Lung (tissue), 12 donors: ENCODE results near the gene GABBR2. TPM values are rescaled to one million over a fixed set of nuclear protein-coding genes. Genes with fewer than 3 reads are reported as not detected.

Source experiments
- ATAC-seq: fragments of 200-7000 bp; cut with Tn5 transposase; one replicate; pipeline ENCODE4 v1.9.1; 2020; ENCODE audit warnings: moderate number of reproducible peaks; ENCODE audit not compliant: insufficient read depth, low FRiP score
- DNase-seq, 3 donors: peaks; one replicate each; pipeline ENCODE4 v3.0.0-alpha.2; 2013 to 2017
- H3K27ac ChIP-seq, 2 donors: one replicate each; pipeline ENCODE4 v1.5.1; 2013; ENCODE audit warnings: mild to moderate bottlenecking in 2 of 2, moderate library complexity in 2 of 2, control low read depth in 1 of 2, inconsistent platforms in 1 of 2, low read depth in 1 of 2, low read length in 1 of 2
- H3K27me3 ChIP-seq, 3 donors: one replicate each; pipeline ENCODE4 v1.5.1; 2013; ENCODE audit warnings: low read length in 2 of 3; ENCODE audit not compliant: control insufficient read depth in 3 of 3, insufficient read depth in 3 of 3
- H3K36me3 ChIP-seq, 4 donors: one replicate each; pipeline ENCODE4 v1.5.1; 2013; ENCODE audit warnings: low read length in 4 of 4, mild to moderate bottlenecking in 1 of 4, moderate library complexity in 1 of 4; ENCODE audit not compliant: control insufficient read depth in 4 of 4, insufficient read depth in 4 of 4
- H3K4me1 ChIP-seq, 5 donors: one replicate each; pipeline ENCODE4 v1.5.1; 2013; ENCODE audit warnings: low read length in 5 of 5, mild to moderate bottlenecking in 2 of 5, moderate library complexity in 1 of 5; ENCODE audit not compliant: control insufficient read depth in 5 of 5, insufficient read depth in 5 of 5
- H3K4me3 ChIP-seq: one replicate; pipeline ENCODE4 v1.5.1; 2013; ENCODE audit warnings: mild to moderate bottlenecking, control low read depth, moderate library complexity
- H3K9ac ChIP-seq, 2 donors: one replicate each; pipeline ENCODE4 v1.5.1; 2013; ENCODE audit warnings: low read length in 2 of 2, control low read depth in 1 of 2; ENCODE audit not compliant: insufficient read depth in 1 of 2
- H3K9me3 ChIP-seq, 4 donors: one replicate each; pipeline ENCODE4 v1.5.1; 2013; ENCODE audit warnings: low read length in 3 of 4, mild to moderate bottlenecking in 1 of 4, moderate library complexity in 1 of 4; ENCODE audit not compliant: control insufficient read depth in 4 of 4, insufficient read depth in 3 of 4
- WGBS, 2 donors: extraction: QIAGEN DNeasy Blood & Tissue Kit; methylation state at CpG; one replicate each; pipeline ENCODE4 v1.1.7; 2013; 5-methylcytosine and 5-hydroxymethylcytosine counted together
- polyA plus RNA-seq, 2 donors: library from polyadenylated mRNA; stranded (reverse); fragments of 200-250 nt; gene quantifications; one replicate each; pipeline ENCODE4 v1.2.1, GENCODE V29; 2013
- total RNA-seq, 2 donors: library from RNA; depleted of rRNA in 1 of 2; stranded (reverse); fragments of >200 nt in 1 of 2; gene quantifications; one replicate each; pipeline ENCODE4 v1.2.1, GENCODE V29; 2014 to 2021
- TF ChIP-seq, protein P1 (sequence below): IDR thresholded peaks from 2 replicates; pipeline ENCODE4 v1.5.1; 2012; ENCODE audit warnings: mild to moderate bottlenecking; ENCODE audit errors: control extremely low read depth, extremely low read depth
- donor health status: control.
- donor health status: control.
- donor health status: Bipolar disorder and iron deficiency.
- donor health status: healthy.
- donor health status: DM: yes; HTN: yes; CAD: no.

The GABBR2 gene
- total and polyA plus RNA-seq, 4 donors, result 0.40 to 1.8 (median 0.64) TPM

DNA sequence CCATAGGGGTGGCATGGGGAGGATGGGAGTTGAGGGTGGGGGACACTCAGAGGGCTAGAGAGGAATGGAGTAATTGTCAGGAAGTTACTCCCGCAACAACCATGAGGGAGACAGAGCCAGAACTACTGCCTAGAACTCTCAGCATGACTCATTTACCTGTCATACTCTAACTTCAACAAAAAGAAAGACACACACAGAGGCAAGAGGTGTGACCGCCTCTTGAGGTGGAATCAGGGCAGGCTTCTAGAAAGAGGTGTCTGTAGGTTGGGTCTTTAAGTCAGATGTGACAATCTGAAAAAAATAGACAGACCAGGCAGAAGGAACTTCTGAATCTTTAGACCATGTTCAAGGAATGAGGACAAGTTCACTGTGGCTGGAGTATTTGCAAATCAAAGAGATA is 73.4 kb downstream of the GABBR2 start:
- ATAC-seq (no peak), DNase-seq (no peak)
- H3K27me3 ChIP-seq, result no peaks in the 10 kb centered on the region
- H3K4me3 ChIP-seq, result no peak overlapping the region
- no peak overlapping the region for H3K9ac ChIP-seq
- H3K4me1 ChIP-seq, result no peaks in the 10 kb centered on the region
- no peaks in the 10 kb centered on the region for H3K36me3 ChIP-seq
- H3K27ac ChIP-seq, result no peak overlapping the region
- TF ChIP-seq, protein P1, sequence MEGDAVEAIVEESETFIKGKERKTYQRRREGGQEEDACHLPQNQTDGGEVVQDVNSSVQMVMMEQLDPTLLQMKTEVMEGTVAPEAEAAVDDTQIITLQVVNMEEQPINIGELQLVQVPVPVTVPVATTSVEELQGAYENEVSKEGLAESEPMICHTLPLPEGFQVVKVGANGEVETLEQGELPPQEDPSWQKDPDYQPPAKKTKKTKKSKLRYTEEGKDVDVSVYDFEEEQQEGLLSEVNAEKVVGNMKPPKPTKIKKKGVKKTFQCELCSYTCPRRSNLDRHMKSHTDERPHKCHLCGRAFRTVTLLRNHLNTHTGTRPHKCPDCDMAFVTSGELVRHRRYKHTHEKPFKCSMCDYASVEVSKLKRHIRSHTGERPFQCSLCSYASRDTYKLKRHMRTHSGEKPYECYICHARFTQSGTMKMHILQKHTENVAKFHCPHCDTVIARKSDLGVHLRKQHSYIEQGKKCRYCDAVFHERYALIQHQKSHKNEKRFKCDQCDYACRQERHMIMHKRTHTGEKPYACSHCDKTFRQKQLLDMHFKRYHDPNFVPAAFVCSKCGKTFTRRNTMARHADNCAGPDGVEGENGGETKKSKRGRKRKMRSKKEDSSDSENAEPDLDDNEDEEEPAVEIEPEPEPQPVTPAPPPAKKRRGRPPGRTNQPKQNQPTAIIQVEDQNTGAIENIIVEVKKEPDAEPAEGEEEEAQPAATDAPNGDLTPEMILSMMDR, result no peak
- WGBS, 2 donors, result 87 to 95% methylated on average over 2 of the region's 2 CpGs
- peaks cover 0 to 2% (median 0%) of the 10 kb centered on the region in 4 donors for H3K9me3 ChIP-seq

DNA sequence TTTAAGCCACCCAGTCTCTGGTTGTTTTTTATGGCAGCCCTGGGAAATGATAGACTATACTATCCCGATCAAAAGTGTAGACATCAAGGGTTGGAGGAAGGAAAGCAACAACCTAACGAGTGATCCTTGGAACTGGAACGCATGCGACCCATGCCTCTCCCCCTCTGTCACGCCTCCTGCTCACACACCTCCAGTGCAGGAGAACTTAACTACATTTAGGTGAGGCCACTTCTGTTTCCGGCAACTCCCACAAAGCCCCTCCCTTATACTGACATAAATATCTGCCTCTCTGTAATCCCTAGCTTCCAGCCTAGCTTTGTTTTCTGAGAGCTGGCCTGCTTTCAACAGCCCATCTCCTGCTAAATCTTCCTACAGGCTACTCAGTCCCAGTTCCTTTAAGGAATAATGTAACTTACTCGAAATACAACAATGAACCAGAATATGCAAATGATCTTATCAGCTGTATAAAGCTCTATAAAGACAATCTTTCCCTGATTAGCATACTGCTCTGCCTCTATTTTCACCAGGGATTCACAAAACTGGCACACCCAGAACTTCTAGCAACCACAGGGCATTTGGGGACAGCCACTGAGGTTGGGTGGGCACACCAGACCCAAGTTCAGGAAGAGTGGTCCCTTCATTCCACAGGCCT is 73.9 kb downstream of the GABBR2 start:
- no peaks in the 10 kb centered on the region for H3K9me3 ChIP-seq
- TF ChIP-seq, protein P1, result no peak
- no peaks in the 10 kb centered on the region for H3K4me1 ChIP-seq
- H3K27ac ChIP-seq, result no peak overlapping the region
- no peak overlapping the region for H3K4me3 ChIP-seq
- ATAC-seq (no peak), DNase-seq (no peak)
- H3K36me3 ChIP-seq, result no peaks in the 10 kb centered on the region
- H3K9ac ChIP-seq, result no peak overlapping the region
- 87 to 88% methylated on average over 7 of the region's 7 CpGs for WGBS, 2 donors
- peaks cover 0 to 5% (median 0%) of the 10 kb centered on the region in 3 donors for H3K27me3 ChIP-seq

DNA sequence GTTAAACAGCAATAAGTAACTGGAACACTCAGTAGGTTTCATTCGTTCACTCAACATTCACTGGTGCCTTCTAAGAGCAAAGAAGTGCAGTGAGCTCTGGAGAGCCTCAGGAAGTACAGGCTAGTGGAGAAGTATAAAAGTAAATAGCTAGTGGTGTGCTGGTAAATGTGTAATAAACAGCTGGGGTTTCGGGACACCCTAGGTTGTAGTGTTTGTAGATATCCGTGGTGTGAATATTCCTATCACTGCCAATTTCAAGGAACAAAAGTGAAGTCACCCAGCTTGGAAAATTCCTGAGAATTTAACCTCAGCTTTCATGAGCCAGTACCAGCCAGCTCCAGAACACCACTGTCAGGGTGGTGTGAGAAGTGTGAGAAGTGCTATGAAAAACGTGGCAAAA is 75.9 kb downstream of the GABBR2 start:
- DNase-seq (no peak), ATAC-seq (no peak)
- no peaks in the 10 kb centered on the region for H3K36me3 ChIP-seq
- H3K4me1 ChIP-seq, result no peaks in the 10 kb centered on the region
- H3K9ac ChIP-seq, result no peak overlapping the region
- WGBS, 2 donors, result 74 to 79% methylated on average over 4 of the region's 4 CpGs
- no peaks in the 10 kb centered on the region for H3K9me3 ChIP-seq
- peaks cover 0 to 5% (median 3%) of the 10 kb centered on the region in 3 donors for H3K27me3 ChIP-seq
- no peak overlapping the region for H3K27ac ChIP-seq
- TF ChIP-seq, protein P1, result no peak
- no peak overlapping the region for H3K4me3 ChIP-seq

DNA sequence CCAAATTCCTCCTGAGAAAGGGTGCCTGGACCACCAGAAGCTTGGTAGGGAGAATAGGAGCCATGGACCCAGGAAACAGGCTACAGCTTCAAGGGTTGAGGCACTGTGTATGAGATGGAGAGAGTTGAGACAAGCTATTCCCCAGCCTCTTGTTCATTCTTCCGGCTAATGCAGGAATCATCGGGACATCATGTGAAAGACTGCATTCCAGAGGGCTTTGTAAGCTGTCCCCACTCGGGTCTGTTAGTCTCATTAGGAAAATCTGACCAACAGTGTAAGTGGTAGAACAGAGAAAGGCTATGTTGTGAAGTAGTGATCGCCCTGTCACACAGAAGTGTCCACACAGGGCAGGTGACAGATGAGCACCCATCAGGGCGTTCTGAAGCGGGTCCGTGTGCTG is 81.4 kb downstream of the GABBR2 start:
- H3K4me3 ChIP-seq, result no peak overlapping the region
- no peak for DNase-seq
- peaks cover 0 to 5% (median 3%) of the 10 kb centered on the region in 3 donors for H3K27me3 ChIP-seq
- no peak overlapping the region for H3K9ac ChIP-seq
- ATAC-seq, result no peak
- TF ChIP-seq, protein P1, result no peak
- no peaks in the 10 kb centered on the region for H3K36me3 ChIP-seq
- peaks cover 0 to 5% (median 0%) of the 10 kb centered on the region in 4 donors for H3K9me3 ChIP-seq
- H3K27ac ChIP-seq, result no peak overlapping the region
- 83 to 94% methylated on average over 7 of the region's 7 CpGs for WGBS, 2 donors
- H3K4me1 ChIP-seq, result no peaks in the 10 kb centered on the region
